ENCODE measurements around the gene THSD4. TPM values are rescaled to one million over a fixed set of nuclear protein-coding genes. Genes with fewer than 3 reads are reported as not detected.

THSD4 gene
- total RNA-seq, 6 donors from 2014 or later = 16.8 to 39.7 (median 21.7) TPM

DNA sequence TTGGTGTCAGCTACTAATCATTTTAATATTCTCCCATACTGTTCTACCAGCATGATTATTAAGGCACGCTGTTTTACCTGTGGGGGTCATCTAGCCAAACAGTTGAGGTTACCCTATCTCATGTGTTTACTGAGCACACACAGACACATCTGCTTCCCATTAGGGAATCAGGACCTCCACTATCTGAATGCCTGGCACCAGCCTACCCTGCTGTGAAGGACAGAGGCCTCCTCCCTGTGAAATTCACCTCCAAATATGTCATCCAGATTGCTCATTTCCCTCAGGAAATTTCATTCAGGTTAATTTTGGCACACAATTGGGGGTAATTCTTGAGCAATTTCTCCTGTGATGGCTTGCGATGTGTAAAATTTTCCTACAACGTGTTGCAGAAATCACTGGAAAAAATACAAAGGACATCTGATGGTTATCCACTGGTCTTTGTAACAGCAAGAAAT is 539.5 kb downstream of the THSD4 start:
- no peaks in the 10 kb centered on the region for H3K27me3 ChIP-seq
- H3K4me1 ChIP-seq = no peaks in the 10 kb centered on the region
- H3K4me3 ChIP-seq = no peak overlapping the region
- H3K27ac ChIP-seq = no peak overlapping the region
- DNase-seq = no peak
- no peaks in the 10 kb centered on the region for H3K9me3 ChIP-seq
- no peaks in the 10 kb centered on the region for H3K36me3 ChIP-seq
- ATAC-seq (ENCODE audit: low FRiP score in 2 of 2) = no peak
- no peak for TF ChIP-seq POLR2A (IDR thresholded peaks at IDR 0.05)
- TF ChIP-seq POLR2AphosphoS5 (IDR thresholded peaks at IDR 0.05) = no peak
- TF ChIP-seq, protein P1, sequence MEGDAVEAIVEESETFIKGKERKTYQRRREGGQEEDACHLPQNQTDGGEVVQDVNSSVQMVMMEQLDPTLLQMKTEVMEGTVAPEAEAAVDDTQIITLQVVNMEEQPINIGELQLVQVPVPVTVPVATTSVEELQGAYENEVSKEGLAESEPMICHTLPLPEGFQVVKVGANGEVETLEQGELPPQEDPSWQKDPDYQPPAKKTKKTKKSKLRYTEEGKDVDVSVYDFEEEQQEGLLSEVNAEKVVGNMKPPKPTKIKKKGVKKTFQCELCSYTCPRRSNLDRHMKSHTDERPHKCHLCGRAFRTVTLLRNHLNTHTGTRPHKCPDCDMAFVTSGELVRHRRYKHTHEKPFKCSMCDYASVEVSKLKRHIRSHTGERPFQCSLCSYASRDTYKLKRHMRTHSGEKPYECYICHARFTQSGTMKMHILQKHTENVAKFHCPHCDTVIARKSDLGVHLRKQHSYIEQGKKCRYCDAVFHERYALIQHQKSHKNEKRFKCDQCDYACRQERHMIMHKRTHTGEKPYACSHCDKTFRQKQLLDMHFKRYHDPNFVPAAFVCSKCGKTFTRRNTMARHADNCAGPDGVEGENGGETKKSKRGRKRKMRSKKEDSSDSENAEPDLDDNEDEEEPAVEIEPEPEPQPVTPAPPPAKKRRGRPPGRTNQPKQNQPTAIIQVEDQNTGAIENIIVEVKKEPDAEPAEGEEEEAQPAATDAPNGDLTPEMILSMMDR (IDR thresholded peaks at IDR 0.05) = no peak
- TF ChIP-seq EP300 (IDR thresholded peaks at IDR 0.05) = no peak
- 85 to 90% methylated on average over 3 of the region's 3 CpGs for WGBS, 2 donors

DNA sequence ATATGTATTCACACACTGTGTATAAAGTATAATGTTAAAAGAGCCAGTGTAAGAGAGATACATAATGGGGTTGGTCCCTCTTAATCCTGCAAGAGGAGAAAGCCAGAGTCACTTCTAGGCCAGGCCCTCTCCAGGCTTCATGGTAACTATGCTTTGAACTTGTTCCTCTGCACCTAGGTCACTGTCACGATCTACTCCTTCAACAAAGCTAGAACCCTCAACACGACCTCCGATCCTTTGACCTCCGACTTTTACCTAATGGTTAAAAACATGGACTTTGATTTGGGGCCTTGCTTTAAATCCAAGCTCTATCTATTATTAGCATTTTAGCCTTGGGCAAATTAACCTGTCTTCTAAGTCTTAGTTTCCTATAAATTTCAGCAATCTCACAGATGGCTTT is 541.2 kb downstream of the THSD4 start:
- H3K27ac ChIP-seq = no peak overlapping the region
- no peaks in the 10 kb centered on the region for H3K36me3 ChIP-seq
- H3K9me3 ChIP-seq = no peaks in the 10 kb centered on the region
- DNase-seq (no peak), ATAC-seq (ENCODE audit: low FRiP score in 2 of 2) (no peak)
- TF ChIP-seq POLR2AphosphoS5 (IDR thresholded peaks at IDR 0.05) (no peak), POLR2A (IDR thresholded peaks at IDR 0.05) (no peak), EP300 (IDR thresholded peaks at IDR 0.05) (no peak)
- TF ChIP-seq, protein P1 (IDR thresholded peaks at IDR 0.05) = no peak
- no peak overlapping the region for H3K4me3 ChIP-seq
- 68 to 92% methylated on average over 4 of the region's 4 CpGs for WGBS, 2 donors
- no peaks in the 10 kb centered on the region for H3K4me1 ChIP-seq
- no peaks in the 10 kb centered on the region for H3K27me3 ChIP-seq

DNA sequence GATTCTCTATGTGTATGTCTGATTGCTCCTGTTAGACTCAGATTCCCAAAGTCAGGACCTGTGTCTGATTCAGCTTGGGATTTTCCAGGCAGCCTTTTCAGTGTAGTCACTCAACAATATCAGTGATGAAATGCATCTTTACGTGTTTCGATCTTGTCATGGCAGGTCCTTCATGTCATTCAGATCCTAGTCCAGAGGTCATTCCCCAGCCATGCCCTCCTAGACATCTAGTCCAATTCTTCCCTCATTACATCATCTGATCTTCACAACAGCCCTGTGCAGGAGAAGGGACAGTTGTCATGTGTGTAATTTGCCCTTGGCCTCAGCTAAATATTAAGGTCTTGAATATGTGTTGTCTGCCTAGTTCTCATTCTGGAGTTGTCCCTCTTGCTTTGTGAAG is 541.9 kb downstream of the THSD4 start:
- Histone ChIP-seq H3K9me3 (no peaks in the 10 kb centered on the region), H3K27me3 (no peaks in the 10 kb centered on the region), H3K4me1 (no peaks in the 10 kb centered on the region), H3K27ac (no peak overlapping the region), H3K36me3 (no peaks in the 10 kb centered on the region), H3K4me3 (no peak overlapping the region)
- WGBS, 2 donors = 93 to 98% methylated on average over 2 of the region's 2 CpGs
- DNase-seq (no peak), ATAC-seq (ENCODE audit: low FRiP score in 2 of 2) (no peak)
- TF ChIP-seq POLR2A (IDR thresholded peaks at IDR 0.05) (no peak), EP300 (IDR thresholded peaks at IDR 0.05) (no peak), POLR2AphosphoS5 (IDR thresholded peaks at IDR 0.05) (no peak)
- TF ChIP-seq, protein P1 (IDR thresholded peaks at IDR 0.05) = no peak

DNA sequence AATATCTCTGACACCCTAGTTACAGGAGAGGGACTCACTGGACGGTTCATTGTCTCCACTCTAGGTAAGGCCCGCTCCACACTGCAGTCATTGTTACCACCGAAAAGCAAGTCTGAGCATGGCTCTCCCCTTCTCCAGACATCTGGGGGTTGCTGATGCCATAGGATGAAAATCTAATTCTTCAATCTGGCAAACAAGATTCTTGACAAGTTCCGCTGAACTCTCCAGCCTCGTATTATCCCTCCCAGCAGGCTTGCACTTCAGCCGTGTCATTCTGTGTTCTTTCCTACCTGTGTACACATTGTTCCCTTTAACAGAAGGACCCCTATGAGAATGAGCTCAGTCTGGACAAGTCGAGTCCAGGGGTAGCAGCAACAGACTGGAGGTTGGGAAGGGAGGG is 542.8 kb downstream of the THSD4 start:
- H3K9me3 ChIP-seq = no peaks in the 10 kb centered on the region
- ATAC-seq (ENCODE audit: low FRiP score in 2 of 2) = no peak
- no peaks in the 10 kb centered on the region for H3K27me3 ChIP-seq
- H3K36me3 ChIP-seq = no peaks in the 10 kb centered on the region
- no peak overlapping the region for H3K4me3 ChIP-seq
- 80 to 90% methylated on average over 7 of the region's 7 CpGs for WGBS, 2 donors
- TF ChIP-seq EP300 (IDR thresholded peaks at IDR 0.05) (no peak), POLR2A (IDR thresholded peaks at IDR 0.05) (no peak), POLR2AphosphoS5 (IDR thresholded peaks at IDR 0.05) (no peak)
- TF ChIP-seq, protein P1 (IDR thresholded peaks at IDR 0.05) = no peak
- H3K4me1 ChIP-seq = no peaks in the 10 kb centered on the region
- no peak for DNase-seq
- no peak overlapping the region for H3K27ac ChIP-seq

All from upper lobe of left lung (tissue), 6 donors.